Activated CD8-positive, alpha-beta T cell treated with anti-CD3 and anti-CD28 coated beads for 36 hours (primary cell): Measurements from ENCODE around the gene MRPL44. TPM values are rescaled to one million over a fixed set of nuclear protein-coding genes. Genes with fewer than 3 reads are reported as not detected.

Experiments
- ATAC-seq: fragments of 200-7000 bp; cut with Tn5 transposase; one replicate; pipeline ENCODE4 v1.10.0; 2021; ENCODE audit warnings: mild to moderate bottlenecking, moderate library complexity
- CTCF ChIA-PET: fragments of 350-600 bp; sonication (Branson Sonifier 250); formaldehyde crosslinking; loops from one replicate; lab custom pipeline; 2021; ENCODE audit warnings: antibody characterized with exemption; lab: Charles Lee
- POLR2A ChIA-PET: fragments of 350-600 bp; sonication (Branson Sonifier 250); formaldehyde crosslinking; loops from one replicate; lab custom pipeline; 2021; ENCODE audit warnings: antibody characterized with exemption; lab: Charles Lee
- DNase-seq: peaks from one replicate; pipeline ENCODE4 v3.0.0-alpha.2; 2020
- H3K27ac Mint-ChIP-seq: one replicate; pipeline ENCODE4 v1.8.0; 2021; ENCODE audit warnings: mild to moderate bottlenecking, mixed read lengths
- H3K27me3 Mint-ChIP-seq: one replicate; pipeline ENCODE4 v1.8.0; 2021; ENCODE audit warnings: mixed read lengths
- H3K36me3 Mint-ChIP-seq: one replicate; pipeline ENCODE4 v1.8.0; 2021; ENCODE audit warnings: low read depth, mixed read lengths
- H3K4me1 Mint-ChIP-seq: one replicate; pipeline ENCODE4 v1.8.0; 2021; ENCODE audit warnings: low read depth, mixed read lengths
- H3K4me3 Mint-ChIP-seq: one replicate; pipeline ENCODE4 v1.8.0; 2021; ENCODE audit warnings: mild to moderate bottlenecking, moderate library complexity, mixed read lengths
- H3K9me3 Mint-ChIP-seq: one replicate; pipeline ENCODE4 v1.8.0; 2021; ENCODE audit warnings: mixed read lengths
- CTCF ChIP-seq: fragments of 200-600 bp; IDR thresholded peaks from one replicate; pipeline ENCODE4 v1.8.0; 2022; ENCODE audit warnings: antibody characterized with exemption, mild to moderate bottlenecking
- intact Hi-C: fragments of 100-400 bp; cut with micrococcal nuclease; formaldehyde crosslinking; loops from one replicate; pipeline ENCODE4 v1.10.0; 2022
- total RNA-seq, 2 experiments: library from RNA; stranded (reverse); gene quantifications; one replicate each; pipeline ENCODE4 v1.2.3, GENCODE V29; 2021

The MRPL44 gene
- total RNA-seq, 2 experiments from 2014 or later: 37.8 to 40.4 TPM

DNA sequence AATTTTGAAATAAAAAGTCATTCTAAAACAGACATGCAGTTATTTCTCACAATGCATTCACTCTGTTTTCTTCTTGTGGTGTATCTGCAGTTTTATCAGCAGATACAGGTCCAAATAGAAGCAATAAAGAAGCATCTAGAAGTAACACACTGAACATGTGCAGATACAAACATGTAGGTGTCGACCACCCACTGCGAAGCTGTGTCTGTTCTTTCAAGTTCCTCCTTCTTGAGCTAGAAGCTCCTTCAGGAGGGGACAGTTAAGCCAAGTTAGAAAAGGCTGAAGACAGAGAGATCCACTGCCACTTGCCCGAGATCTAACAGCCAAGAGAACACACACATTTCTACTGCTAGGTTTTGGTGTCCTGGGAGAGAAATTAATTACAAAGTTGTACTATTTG is 42.2 kb upstream of the MRPL44 start:
- H3K27ac Mint-ChIP-seq: no peak overlapping the region
- H3K27me3 Mint-ChIP-seq: no peaks in the 10 kb centered on the region
- no peaks in the 10 kb centered on the region for H3K9me3 Mint-ChIP-seq
- no peak for DNase-seq
- H3K36me3 Mint-ChIP-seq: peaks cover 21% of the 10 kb centered on the region
- intact Hi-C loops: no loop called here
- H3K4me3 Mint-ChIP-seq: no peak overlapping the region
- no peaks in the 10 kb centered on the region for H3K4me1 Mint-ChIP-seq
- no peak for TF ChIP-seq CTCF
- POLR2A ChIA-PET: no interaction called here
- no peak for ATAC-seq
- CTCF ChIA-PET: no interaction called here

GRCh38 chr2:223916181-223916920 is 40.9 kb upstream of the MRPL44 start:
- no peak for TF ChIP-seq CTCF
- Mint-ChIP-seq H3K9me3 (no peaks in the 10 kb centered on the region), H3K27ac (no peak overlapping the region), H3K36me3 (peaks cover 21% of the 10 kb centered on the region), H3K4me3 (no peak overlapping the region), H3K27me3 (no peaks in the 10 kb centered on the region), H3K4me1 (peaks cover 2% of the 10 kb centered on the region)
- intact Hi-C loops: no loop called here
- ATAC-seq (no peak), DNase-seq (no peak)
- ChIA-PET CTCF (no interaction called here), POLR2A (interaction anchor here (0.6 to 0.7 kb wide), 2 partner anchors 13 to 14 kb away, joined by 3 to 4 read pairs; no protein-coding TSS in a partner anchor)

DNA sequence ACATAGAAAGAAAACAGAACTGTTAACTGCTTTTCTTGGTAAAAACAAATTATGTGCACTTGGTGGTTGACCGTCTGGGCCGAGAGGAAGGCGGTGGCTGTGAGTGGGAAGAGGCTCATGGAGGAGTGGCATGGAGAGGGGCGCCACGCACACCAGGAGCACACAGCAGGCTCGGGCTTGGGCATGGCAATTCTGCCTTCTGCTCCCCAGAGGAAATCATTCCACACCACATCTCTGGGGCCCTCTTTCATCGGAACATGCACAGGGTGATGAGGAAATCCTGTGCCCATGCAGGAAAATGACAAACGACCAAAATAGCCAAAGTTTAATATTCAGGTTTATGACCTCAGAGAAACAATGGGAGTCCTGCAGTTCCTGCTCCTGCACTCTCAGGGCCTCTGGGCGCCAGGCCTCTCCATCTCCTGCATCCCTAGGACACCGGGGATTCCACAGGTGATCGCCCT is 38.6 kb upstream of the MRPL44 start:
- intact Hi-C loops: no loop called here

GRCh38 chr2:223920109-223920508 is 37.2 kb upstream of the MRPL44 start:
- peaks cover 15% of the 10 kb centered on the region for H3K36me3 Mint-ChIP-seq
- CTCF ChIA-PET: interaction anchor here (1.2 to 1.5 kb wide), 2 partner anchors 10 to 18 kb away, joined by 3 to 4 read pairs; no protein-coding TSS in a partner anchor

More for the DNA sequence above, 38.6 kb upstream of the MRPL44 start:
- no peak overlapping the region for H3K27ac Mint-ChIP-seq
- H3K4me1 Mint-ChIP-seq: peaks cover 13% of the 10 kb centered on the region
- ATAC-seq (no peak), DNase-seq (no peak)
- no peaks in the 10 kb centered on the region for H3K9me3 Mint-ChIP-seq
- no peak for TF ChIP-seq CTCF
- CTCF ChIA-PET: no interaction called here
- H3K4me3 Mint-ChIP-seq: no peak overlapping the region
- no peaks in the 10 kb centered on the region for H3K27me3 Mint-ChIP-seq
- peaks cover 15% of the 10 kb centered on the region for H3K36me3 Mint-ChIP-seq
- POLR2A ChIA-PET: no interaction called here

More at GRCh38 chr2:223920109-223920508, 37.2 kb upstream of the MRPL44 start:
- ATAC-seq (no peak), DNase-seq (no peak)
- H3K27me3 Mint-ChIP-seq: no peaks in the 10 kb centered on the region
- H3K9me3 Mint-ChIP-seq: no peaks in the 10 kb centered on the region
- TF ChIP-seq CTCF: no peak
- no peak overlapping the region for H3K4me3 Mint-ChIP-seq
- no peak overlapping the region for H3K27ac Mint-ChIP-seq
- intact Hi-C loops: no loop called here
- POLR2A ChIA-PET: interaction anchor here (1.0 kb wide), 2 partner anchors 10 to 132 kb away, joined by 3 read pairs; no protein-coding TSS in a partner anchor
- H3K4me1 Mint-ChIP-seq: peaks cover 13% of the 10 kb centered on the region
